Astrocyte (in vitro differentiated cells and primary cell): ENCODE data around the gene TUBB4B. TPM values are rescaled to one million over a fixed set of nuclear protein-coding genes. Genes with fewer than 3 reads are reported as not detected.

Source experiments
- DNase-seq: peaks from one replicate; pipeline ENCODE4 v3.0.0-alpha.2; 2010; ENCODE audit warnings: low read depth
- FAIRE-seq: peaks from 2 replicates; lab custom pipeline; 2011; peaks lifted over from hg19 to GRCh38; lab: Jason Lieb, UNC
- H2AFZ ChIP-seq: 2 replicates; pipeline ENCODE4 v1.6.0; 2012; ENCODE audit warnings: low read depth, low read length, inconsistent platforms
- H3K27ac ChIP-seq: 2 replicates; pipeline ENCODE4 v1.5.1; 2011; ENCODE audit warnings: low read depth, low read length, inconsistent platforms
- H3K27me3 ChIP-seq: 2 replicates; pipeline ENCODE4 v1.6.0; 2011; ENCODE audit warnings: low read length, inconsistent platforms; ENCODE audit not compliant: insufficient read depth
- H3K36me3 ChIP-seq: 2 replicates; pipeline ENCODE4 v1.5.1; 2011; ENCODE audit warnings: low read length, inconsistent platforms; ENCODE audit not compliant: insufficient read depth
- H3K4me1 ChIP-seq: 2 replicates; pipeline ENCODE4 v1.5.1; 2011; ENCODE audit warnings: low read length, inconsistent platforms; ENCODE audit not compliant: insufficient read depth
- H3K4me2 ChIP-seq: 2 replicates; pipeline ENCODE4 v1.6.0; 2012; ENCODE audit warnings: low read length, inconsistent platforms
- H3K4me3 ChIP-seq: 2 replicates; pipeline ENCODE4 v1.5.1; 2011; ENCODE audit warnings: low read depth, mild to moderate bottlenecking, low read length, inconsistent platforms; ENCODE audit not compliant: insufficient read depth
- H3K79me2 ChIP-seq: 2 replicates; pipeline ENCODE4 v1.6.0; 2012; ENCODE audit warnings: mild to moderate bottlenecking, low read length, inconsistent platforms; ENCODE audit not compliant: insufficient read depth
- H3K9ac ChIP-seq: 2 replicates; pipeline ENCODE4 v1.6.0; 2012; ENCODE audit warnings: mild to moderate bottlenecking, low read length, inconsistent platforms
- H3K9me3 ChIP-seq: 2 replicates; pipeline ENCODE4 v1.5.1; 2012; ENCODE audit warnings: low read depth, mild to moderate bottlenecking, low read length, inconsistent platforms; ENCODE audit not compliant: insufficient read depth
- H4K20me1 ChIP-seq: 2 replicates; pipeline ENCODE4 v1.6.0; 2012; ENCODE audit warnings: low read length, inconsistent platforms; ENCODE audit not compliant: insufficient read depth
- H3K27ac Mint-ChIP-seq: one replicate; pipeline ENCODE4 v1.8.0; 2021; ENCODE audit warnings: mild to moderate bottlenecking, mixed read lengths; ENCODE audit not compliant: unreplicated experiment
- H3K27me3 Mint-ChIP-seq: one replicate; pipeline ENCODE4 v1.8.0; 2021; ENCODE audit warnings: low read depth, mixed read lengths; ENCODE audit not compliant: unreplicated experiment
- H3K36me3 Mint-ChIP-seq: one replicate; pipeline ENCODE4 v1.8.0; 2021; ENCODE audit warnings: low read depth, mixed read lengths; ENCODE audit not compliant: unreplicated experiment
- H3K4me1 Mint-ChIP-seq: one replicate; pipeline ENCODE4 v1.8.0; 2021; ENCODE audit warnings: low read depth, mixed read lengths; ENCODE audit not compliant: unreplicated experiment
- H3K4me3 Mint-ChIP-seq: one replicate; pipeline ENCODE4 v1.8.0; 2021; ENCODE audit warnings: mild to moderate bottlenecking, moderate library complexity, mixed read lengths; ENCODE audit not compliant: unreplicated experiment
- H3K9me3 Mint-ChIP-seq: one replicate; pipeline ENCODE4 v1.8.0; 2021; ENCODE audit warnings: mild to moderate bottlenecking, mixed read lengths; ENCODE audit not compliant: unreplicated experiment
- EZH2 ChIP-seq: IDR thresholded peaks from 2 replicates; pipeline ENCODE4 v1.6.1; 2012; ENCODE audit warnings: mild to moderate bottlenecking, low read length, inconsistent platforms; ENCODE audit not compliant: insufficient read depth
- total RNA-seq: library from RNA; stranded (reverse); gene quantifications from 2 replicates; pipeline ENCODE4 v1.2.1, GENCODE V29; 2021
- TF ChIP-seq, protein P1 (sequence below): IDR thresholded peaks from 2 replicates; pipeline ENCODE4 v1.5.1; 2011; ENCODE audit warnings: low read depth, mild to moderate bottlenecking, inconsistent platforms, low read length, moderate library complexity; ENCODE audit not compliant: insufficient read depth

Gene TUBB4B
- total RNA-seq, 1 donor from 2014 or later = 218 TPM

DNA sequence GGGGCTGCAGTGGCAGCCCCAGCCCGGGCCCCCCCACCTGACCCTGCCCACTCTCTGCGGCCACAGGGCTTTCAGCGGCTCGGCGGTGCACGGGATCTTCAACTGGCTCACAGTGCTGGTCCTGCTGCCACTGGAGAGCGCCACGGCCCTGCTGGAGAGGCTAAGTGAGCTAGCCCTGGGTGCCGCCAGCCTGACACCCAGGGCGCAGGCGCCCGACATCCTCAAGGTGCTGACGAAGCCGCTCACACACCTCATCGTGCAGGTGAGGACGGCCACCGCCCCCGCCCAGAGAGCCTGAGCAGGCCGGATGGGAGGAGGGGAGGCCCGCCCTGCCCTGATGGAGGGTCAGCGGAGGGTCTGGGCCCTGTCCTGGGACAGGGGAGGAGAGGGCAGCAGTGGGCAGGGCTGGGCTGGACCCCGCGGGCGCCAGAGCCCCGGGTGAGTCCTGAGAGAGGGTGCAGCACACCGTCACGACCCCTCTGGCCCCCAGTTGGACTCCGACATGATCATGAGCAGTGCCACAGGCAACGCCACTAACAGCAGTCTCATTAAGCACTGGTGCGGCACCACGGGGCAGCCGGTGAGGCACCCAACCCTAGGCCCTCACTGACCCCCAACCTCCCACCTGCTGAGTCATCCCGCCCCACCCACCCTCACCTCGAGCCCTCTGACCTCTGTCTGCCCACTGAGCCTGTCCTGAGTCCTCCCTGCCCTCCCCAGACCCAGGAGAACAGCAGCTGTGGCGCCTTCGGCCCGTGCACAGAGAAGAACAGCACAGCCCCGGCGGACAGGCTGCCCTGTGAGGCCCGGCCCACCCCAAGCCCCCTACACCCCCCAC lies 7.7 kb upstream of the TUBB4B start:
- Mint-ChIP-seq H3K27me3 (no peaks in the 10 kb centered on the region), H3K9me3 (no peaks in the 10 kb centered on the region), H3K4me3 (no peak overlapping the region), H3K36me3 (no peaks in the 10 kb centered on the region), H3K4me1 (peaks cover 1% of the 10 kb centered on the region), H3K27ac (no peak overlapping the region)
- Histone ChIP-seq H3K4me3 (no peak overlapping the region), H3K4me2 (no peak overlapping the region), H4K20me1 (peaks cover 17% of the 10 kb centered on the region), H3K27ac (no peak overlapping the region), H2AFZ (no peak overlapping the region), H3K9me3 (no peaks in the 10 kb centered on the region), H3K9ac (no peak overlapping the region), H3K36me3 (no peaks in the 10 kb centered on the region), H3K27me3 (no peaks in the 10 kb centered on the region), H3K4me1 (no peaks in the 10 kb centered on the region), H3K79me2 (peaks cover 6% of the 10 kb centered on the region)
- DNase-seq (no peak), FAIRE-seq (no peak)
- TF ChIP-seq EZH2 = no peak
- TF ChIP-seq, protein P1, sequence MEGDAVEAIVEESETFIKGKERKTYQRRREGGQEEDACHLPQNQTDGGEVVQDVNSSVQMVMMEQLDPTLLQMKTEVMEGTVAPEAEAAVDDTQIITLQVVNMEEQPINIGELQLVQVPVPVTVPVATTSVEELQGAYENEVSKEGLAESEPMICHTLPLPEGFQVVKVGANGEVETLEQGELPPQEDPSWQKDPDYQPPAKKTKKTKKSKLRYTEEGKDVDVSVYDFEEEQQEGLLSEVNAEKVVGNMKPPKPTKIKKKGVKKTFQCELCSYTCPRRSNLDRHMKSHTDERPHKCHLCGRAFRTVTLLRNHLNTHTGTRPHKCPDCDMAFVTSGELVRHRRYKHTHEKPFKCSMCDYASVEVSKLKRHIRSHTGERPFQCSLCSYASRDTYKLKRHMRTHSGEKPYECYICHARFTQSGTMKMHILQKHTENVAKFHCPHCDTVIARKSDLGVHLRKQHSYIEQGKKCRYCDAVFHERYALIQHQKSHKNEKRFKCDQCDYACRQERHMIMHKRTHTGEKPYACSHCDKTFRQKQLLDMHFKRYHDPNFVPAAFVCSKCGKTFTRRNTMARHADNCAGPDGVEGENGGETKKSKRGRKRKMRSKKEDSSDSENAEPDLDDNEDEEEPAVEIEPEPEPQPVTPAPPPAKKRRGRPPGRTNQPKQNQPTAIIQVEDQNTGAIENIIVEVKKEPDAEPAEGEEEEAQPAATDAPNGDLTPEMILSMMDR = no peak

GRCh38 chr9:137234055-137234697 lies 6.9 kb upstream of the TUBB4B start:
- Histone ChIP-seq H3K9me3 (no peaks in the 10 kb centered on the region), H2AFZ (no peak overlapping the region), H3K27me3 (no peaks in the 10 kb centered on the region), H3K79me2 (peaks cover 14% of the 10 kb centered on the region), H4K20me1 (peaks cover 24% of the 10 kb centered on the region), H3K4me1 (no peaks in the 10 kb centered on the region), H3K9ac (no peak overlapping the region), H3K27ac (no peak overlapping the region), H3K4me3 (no peak overlapping the region), H3K36me3 (no peaks in the 10 kb centered on the region), H3K4me2 (no peak overlapping the region)
- Mint-ChIP-seq H3K9me3 (no peaks in the 10 kb centered on the region), H3K27me3 (no peaks in the 10 kb centered on the region), H3K36me3 (no peaks in the 10 kb centered on the region), H3K27ac (no peak overlapping the region), H3K4me1 (peaks cover 1% of the 10 kb centered on the region), H3K4me3 (no peak overlapping the region)
- DNase-seq (no peak), FAIRE-seq (no peak)
- TF ChIP-seq, protein P1 = no peak
- no peak for TF ChIP-seq EZH2
